ENCODE data around the gene CCR7.

CCR7 gene

GRCh38 chr17:40564883-40565768, at the start of gene CCR7:
Gene CCR7, minus strand, starts transcription at chr17:40565472. Its CDS starts 63 bp downstream, at chr17:40565409.
- DNase-seq (ENCODE audit: low spot score): peak; percentile 67
- TF ChIP-seq CTCF (IDR thresholded peaks at IDR 0.05; ENCODE audit: borderline replicate concordance, control extremely low read depth, extremely low read depth, insufficient read depth, missing control alignments): no peak
- in situ Hi-C loops (cut with MboI; ENCODE audit: low sequenced_read_pairs, unreplicated experiment): loop anchor here (5.0 kb wide), 1 partner anchor 47 kb away; no protein-coding TSS in a partner anchor

- in situ Hi-C loops (cut with MboI; ENCODE audit: low sequenced_read_pairs, unreplicated experiment): loop anchor here (5.0 to 10.0 kb wide), 2 partner anchors 47 to 170 kb away; partner anchors contain the start of genes CCR7 and IGFBP4
- TF ChIP-seq CTCF (IDR thresholded peaks at IDR 0.05; ENCODE audit: borderline replicate concordance, control extremely low read depth, extremely low read depth, insufficient read depth, missing control alignments): no peak
- no peak for DNase-seq (ENCODE audit: low spot score)
These were observed 49.3 kb upstream of the CCR7 start for GRCh38 chr17:40614431-40615067.

- in situ Hi-C loops (cut with MboI; ENCODE audit: low sequenced_read_pairs, unreplicated experiment): loop anchor here (5.0 to 10.0 kb wide), 2 partner anchors 46 to 169 kb away; partner anchors contain the start of genes CCR7 and IGFBP4
- TF ChIP-seq CTCF (IDR thresholded peaks at IDR 0.05; ENCODE audit: borderline replicate concordance, control extremely low read depth, extremely low read depth, insufficient read depth, missing control alignments): no peak
These were observed 48.3 kb upstream of the CCR7 start for GRCh38 chr17:40613467-40614154.

GRCh38 chr17:40612599-40613244, 47.5 kb upstream of the CCR7 start:
- DNase-seq (ENCODE audit: low spot score): no peak
- in situ Hi-C loops (cut with MboI; ENCODE audit: low sequenced_read_pairs, unreplicated experiment): loop anchor here (5.0 to 10.0 kb wide), 2 partner anchors 45 to 168 kb away; partner anchors contain the start of genes CCR7 and IGFBP4
- TF ChIP-seq CTCF (IDR thresholded peaks at IDR 0.05; ENCODE audit: borderline replicate concordance, control extremely low read depth, extremely low read depth, insufficient read depth, missing control alignments): no peak

More at GRCh38 chr17:40613467-40614154, 48.3 kb upstream of the CCR7 start:
- no peak for DNase-seq (ENCODE audit: low spot score)

GRCh38 chr17:40611840-40612474, 46.7 kb upstream of the CCR7 start:
- TF ChIP-seq CTCF (IDR thresholded peaks at IDR 0.05; ENCODE audit: borderline replicate concordance, control extremely low read depth, extremely low read depth, insufficient read depth, missing control alignments): no peak
- in situ Hi-C loops (cut with MboI; ENCODE audit: low sequenced_read_pairs, unreplicated experiment): loop anchor here (5.0 to 10.0 kb wide), 2 partner anchors 45 to 167 kb away; partner anchors contain the start of genes CCR7 and IGFBP4
- DNase-seq (ENCODE audit: low spot score): no peak

All from GM13976 (cell line).